ENCODE data around the gene ATXN2.
"Not testable (repeated sequence)": the region's sequence is repeated elsewhere in the genome, so short reads cannot be mapped to it uniquely, and the experiment has no call there.

Gene ATXN2

DNA sequence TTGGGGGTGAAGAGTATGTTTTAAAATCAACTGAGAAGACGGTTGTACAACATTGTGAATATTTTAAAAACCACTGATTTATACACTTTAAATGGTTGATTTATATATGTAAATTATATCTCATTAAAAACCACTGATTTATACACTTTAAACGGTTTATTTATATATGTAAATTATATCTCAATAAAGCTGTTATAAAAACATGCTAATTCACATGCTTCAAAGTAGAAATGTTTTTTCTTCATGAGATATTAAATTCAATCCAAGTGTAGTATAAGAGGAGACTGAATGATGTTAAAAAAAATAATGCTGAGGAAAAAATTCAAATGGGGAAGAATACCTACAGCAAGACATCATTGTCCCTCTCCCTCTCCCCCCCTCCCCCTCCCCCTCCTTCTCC, 92.9 kb downstream of the ATXN2 start:
- no peak for DNase-seq (ENCODE audit: low spot score)

DNA sequence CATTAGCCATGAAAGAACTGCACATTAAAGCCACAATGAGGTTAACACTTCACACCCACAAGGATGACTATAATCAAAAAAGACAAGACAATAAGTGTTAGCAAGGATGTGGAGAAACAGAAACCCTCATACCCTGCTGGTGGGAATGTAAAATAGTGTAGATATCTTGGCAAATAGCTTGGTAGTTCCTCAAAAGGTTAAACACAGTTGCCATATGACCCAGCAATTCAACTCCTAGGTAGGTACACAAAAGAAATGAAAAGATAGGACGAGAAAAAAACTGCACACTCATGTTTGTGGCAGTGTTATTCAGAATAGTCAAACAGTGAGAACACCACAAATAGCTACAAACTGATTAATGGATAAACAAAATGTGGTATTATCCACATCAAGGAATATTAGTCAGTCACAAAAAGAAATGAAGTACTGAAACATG, 93.5 kb downstream of the ATXN2 start:
- no peak for DNase-seq (ENCODE audit: low spot score)

DNA sequence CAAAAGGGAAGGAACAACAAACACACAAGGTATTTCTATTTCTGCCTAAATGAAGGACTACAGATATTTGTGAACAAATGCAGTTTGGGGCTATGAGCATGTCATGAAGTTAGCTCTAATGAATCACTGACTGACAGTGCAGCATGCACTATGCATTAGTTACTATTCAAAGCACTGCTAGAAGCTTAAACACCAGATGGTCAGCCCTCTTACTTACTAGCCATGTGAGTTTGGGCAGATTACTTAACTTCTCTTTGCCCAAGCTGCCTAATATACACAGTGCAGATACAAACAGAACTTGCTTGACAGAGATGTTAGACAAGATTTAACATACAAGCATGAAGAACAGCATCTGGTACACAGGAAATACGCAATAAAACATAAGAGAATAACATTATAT, 96.0 kb downstream of the ATXN2 start:
- no peak for DNase-seq (ENCODE audit: low spot score)

DNA sequence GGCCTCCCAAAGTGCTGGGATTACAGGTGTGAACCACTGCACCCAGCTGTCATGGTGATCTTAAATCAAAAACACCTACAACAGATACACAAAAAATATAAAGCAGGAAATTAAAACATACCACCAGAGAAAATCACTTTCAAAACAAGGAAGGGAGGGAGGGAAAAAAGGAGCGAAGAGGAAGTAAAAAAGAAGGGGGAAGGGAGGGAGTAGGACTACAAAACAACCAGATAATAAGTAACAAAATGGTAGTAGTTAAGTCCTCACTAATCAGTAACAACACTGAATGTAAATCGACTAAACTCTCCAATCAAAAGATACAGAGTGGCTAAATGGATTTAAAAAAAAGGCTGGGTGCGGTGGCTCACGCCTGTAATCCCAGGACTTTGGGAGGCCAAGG, 104.4 kb downstream of the ATXN2 start:
- no peak for DNase-seq (ENCODE audit: low spot score)

DNA sequence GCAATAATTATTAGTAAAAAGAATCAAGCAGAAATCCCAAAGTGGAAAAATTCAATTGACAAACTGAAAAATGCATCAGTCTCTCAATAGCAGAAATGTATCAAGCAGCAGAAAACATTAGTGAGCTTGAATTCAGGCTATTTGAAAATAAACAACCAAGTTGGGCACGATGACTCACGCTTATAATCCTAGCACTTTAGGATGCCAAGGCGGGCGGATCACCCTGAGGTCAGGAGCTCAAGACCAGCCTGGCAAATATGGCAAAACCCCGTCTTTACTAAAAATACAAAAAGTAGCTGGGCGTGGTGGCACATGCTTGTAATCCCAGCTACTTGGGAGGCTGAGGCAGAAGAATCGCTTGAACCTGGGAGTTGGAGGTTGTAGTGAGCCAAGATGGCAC, 106.1 kb downstream of the ATXN2 start:
- DNase-seq (ENCODE audit: low spot score), result not testable (repeated sequence)

DNA sequence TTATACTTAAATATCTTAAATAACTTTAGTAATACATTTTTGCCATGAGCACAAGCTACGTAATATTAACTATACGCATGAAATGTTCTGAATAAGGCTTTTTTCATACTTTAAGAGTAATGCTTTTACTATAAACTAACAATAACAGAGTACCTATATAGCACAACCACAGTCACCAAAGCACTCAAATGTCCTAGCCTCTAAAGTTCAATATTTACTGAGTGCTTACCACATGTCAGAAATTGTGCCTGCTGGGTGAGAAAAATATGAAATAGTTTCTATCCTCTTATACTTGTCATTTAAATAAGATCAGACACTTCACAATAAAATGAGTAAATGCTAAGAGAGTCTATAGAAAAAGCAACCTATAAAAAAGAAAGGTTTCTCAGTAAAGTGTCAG, 110.3 kb downstream of the ATXN2 start:
- DNase-seq (ENCODE audit: low spot score), result no peak

DNA sequence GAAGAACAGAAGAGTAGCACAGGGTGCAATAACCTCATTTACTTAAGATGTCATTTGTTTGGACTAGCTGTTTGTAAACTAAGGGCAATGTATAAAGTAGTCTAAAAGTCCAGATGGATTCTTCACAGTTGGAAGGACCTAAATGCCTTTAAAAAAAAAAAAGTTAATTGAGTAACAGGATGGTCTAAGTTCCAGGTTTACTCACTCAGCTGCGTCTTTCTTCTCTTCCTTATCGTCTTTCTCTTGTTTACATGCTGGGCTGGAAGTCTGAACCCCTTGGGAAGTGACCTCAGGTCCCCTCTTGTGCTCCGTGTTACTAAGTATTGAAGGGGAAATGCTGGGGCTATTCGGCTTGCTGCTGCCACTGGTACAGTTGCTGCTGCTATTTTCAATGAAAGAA, 110.8 kb downstream of the ATXN2 start:
- DNase-seq (ENCODE audit: low spot score), result no peak

DNA sequence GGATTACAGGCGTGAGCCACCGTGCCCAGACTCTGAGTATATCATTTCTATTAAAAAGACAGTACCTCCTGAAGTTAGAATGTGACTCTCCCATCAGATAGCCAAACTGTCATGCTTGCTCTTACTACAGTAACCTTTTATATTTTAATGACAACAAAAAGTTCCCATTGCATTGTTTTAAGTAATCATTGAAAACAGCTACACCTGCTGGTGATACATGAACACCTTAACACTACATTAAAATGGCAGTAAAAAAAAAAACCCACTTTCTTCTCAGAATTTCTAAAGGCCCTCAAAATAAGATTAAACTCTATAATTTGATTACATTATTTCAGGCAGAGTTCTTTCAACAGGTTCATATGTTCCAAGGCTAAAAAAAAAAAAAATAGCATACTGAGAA, 116.7 kb downstream of the ATXN2 start:
- no peak for DNase-seq (ENCODE audit: low spot score)

DNA sequence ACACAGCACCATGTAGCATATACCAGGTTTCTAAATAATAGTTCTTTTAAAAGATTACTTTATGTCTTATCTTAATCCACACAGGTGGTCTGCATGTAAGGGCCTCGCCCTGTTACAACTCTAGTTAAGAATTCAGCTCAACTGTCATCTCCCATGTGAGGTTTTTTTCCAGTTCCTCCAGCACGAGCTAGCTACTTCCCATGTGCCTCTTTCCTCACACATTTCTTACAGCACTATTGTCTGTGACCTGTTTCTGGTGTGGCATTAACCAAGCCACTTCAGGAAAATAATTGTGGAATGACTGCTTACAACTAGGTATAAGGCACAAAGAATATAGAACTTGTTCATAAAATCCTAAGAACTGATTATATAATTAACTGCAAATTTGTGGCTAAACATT, 127.9 kb downstream of the ATXN2 start:
- no peak for DNase-seq (ENCODE audit: low spot score)

DNA sequence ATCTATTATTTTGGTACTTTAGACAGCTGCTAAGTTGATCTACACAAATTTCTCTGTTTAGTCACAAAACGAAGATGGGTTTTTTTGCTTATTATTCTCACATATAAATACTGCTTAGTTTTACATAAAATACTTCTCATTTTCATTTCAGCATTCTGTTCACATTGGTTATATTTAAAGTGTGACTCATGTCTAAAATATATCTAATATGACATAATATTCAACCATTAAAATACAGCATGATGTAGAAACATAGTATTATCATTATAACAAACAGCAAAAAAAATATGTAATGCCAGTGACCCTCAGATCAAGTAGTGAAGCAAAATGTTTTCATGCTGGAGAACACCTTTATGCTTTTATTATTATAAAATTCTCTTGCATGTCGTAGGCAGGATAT, 129.7 kb downstream of the ATXN2 start:
- DNase-seq (ENCODE audit: low spot score), result no peak

DNA sequence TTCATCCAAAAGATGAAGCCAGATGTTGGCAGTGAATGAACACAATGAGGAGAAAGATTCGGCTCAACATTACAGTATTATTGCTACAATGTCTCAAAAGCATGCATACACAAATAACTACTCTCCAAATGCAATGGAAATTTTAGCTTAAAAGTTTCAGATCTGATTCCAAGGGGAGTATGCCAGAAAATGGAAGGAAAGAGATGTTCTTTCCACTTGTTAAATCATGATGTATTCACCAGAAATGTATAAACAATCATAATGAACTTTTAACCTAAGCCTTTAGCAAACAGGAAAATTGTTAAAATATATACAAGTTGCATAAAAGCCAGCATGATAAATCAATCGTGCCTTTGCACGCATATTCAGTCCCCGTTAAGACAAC, 131.3 kb downstream of the ATXN2 start:
- DNase-seq (ENCODE audit: low spot score), result no peak

DNA sequence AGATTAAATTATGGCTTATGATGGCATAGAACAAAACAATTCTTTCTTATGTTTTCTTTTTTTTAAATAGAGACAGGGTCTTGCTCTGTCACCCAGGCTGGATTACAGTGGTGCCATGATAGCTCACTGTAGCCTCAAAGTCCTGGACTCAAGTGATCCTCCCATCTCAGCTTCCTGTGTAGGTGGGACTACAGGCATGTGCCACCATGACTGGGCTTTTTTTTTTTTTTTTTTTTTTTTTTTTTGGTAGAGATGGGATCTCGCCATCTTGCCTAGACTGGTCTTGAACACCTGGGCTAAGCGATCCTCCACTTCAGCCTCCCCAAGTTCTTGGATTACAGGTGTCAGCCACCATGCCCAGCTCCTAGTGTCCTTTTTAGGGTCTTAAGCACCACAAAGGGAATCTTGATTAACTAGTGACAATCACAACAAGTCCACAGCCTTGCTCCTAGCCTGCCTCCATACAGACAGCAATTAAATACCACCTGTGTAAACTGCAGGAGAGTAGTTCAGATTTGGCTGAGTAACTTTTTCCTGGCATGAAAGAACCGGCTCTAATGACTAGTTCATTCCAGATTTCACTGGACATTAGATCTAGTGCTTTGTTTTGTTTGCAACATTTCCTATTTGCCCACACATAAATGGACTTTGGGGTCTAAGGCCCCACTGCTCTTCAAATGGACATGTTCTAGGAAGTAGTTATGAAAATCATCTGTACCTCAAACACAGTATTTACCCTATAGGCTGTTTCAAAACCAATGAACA, 131.8 kb downstream of the ATXN2 start:
- DNase-seq (ENCODE audit: low spot score), result no peak

DNA sequence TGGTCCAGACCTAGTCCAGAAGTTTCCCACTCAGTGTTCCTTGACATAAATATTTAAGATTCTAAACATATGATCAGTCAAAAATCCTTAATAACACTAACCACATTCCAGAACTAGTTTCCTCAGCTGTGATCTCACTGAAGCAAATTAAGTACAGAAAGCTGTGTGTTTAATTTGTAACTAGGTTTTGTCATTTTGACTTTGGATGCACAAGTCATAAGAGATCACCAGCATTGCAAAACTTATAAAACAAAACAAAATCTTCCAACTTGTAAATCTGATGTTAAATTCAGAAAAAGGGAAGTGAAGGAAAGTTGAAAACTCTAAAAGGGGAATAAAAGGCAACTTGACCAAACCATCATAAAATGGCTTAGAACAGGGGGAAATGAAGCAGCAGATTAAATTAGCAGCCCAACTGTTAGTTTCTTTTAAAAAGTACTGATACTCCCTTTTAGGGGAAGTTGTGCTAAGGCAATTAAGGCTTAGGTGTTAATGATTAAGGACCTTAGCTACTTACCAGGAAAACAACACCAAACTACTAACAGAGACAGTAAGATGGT, 136.8 kb downstream of the ATXN2 start:
- no peak for DNase-seq (ENCODE audit: low spot score)

DNA sequence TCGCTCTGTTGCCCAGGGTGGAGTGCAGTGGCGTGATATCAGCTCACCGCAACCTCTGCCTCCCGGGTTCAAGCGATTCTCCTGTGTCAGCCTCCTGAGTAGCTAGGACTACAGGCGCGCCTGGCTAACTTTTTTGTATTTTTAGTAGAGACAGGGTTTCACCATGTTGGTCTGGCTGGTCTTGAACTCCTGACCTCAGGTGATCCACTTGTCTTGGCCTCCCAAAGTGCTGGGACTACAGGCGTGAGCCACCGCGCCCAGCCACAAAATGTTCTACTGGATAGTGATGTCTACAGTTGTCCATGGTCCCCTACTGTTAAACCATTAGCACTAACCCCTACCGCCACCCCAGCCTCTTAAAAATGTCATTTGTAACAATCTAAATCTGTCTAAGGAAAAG, 139.0 kb downstream of the ATXN2 start:
- not testable (repeated sequence) for DNase-seq (ENCODE audit: low spot score)

DNA sequence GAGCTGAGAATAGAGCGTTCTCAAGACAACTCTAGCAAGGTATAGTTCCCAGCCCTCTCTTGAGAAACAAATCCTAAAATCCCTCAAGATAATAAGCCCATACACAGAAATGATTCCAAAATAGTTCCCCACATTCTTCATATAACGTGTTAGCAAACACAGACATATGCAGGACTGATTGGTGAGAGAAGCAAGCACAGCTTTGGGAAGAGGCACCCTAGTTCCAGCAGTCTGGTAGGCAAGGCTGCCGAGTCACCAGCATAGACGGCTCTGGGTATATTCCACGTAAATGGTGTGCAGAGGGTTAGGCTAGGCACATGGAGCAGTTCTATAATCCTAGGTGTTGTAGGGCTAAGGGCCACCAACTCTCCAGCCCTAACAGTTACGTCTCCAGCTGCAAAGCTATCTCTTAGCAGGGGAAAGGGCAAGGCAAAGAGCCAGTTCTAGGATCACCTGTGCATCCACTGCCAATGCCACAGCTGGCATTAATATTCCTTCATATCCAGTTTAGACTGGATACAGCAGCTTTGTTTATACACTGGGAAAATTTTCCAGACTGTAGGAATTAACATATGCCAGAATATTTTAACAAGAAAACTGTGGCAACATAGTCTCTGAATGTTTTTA, 140.5 kb downstream of the ATXN2 start:
- no peak for DNase-seq (ENCODE audit: low spot score)

DNA sequence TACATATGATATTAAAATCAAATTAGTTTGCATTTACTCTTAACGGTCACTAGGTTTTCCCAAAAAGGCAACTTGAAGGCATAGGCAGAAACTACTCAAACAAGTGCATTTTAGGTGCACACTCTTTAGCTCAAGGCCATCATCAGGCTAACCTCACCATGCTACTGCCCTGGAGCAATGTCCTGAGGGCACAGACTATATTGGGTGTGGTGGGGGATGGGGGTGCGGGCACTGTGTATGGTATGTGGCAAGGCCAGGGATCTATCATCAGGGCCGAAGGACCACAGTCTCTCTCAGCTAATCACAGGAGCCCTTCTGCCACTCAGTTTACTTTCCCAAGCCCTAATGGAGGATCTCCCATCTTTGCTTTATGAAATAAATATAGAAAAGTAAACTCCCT, 141.5 kb downstream of the ATXN2 start:
- DNase-seq (ENCODE audit: low spot score), result no peak

DNA sequence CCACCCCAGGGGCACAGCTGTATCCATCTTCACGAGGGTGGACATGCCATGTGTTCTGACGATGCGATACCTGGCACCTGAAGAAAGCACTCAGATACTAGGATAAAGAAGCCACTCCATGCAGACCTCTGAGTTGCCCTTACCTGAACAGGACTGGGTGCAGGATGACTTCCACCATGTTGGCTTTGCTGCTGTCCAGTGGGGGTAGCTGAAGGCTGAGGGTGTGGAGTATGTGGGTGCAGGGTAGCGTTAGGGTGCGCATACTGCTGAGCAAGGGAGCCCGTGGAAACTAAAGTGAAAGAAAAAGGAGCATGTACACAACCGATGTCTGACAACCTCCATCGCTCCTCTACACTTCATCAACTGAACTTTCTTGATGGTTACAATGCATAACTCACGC, 142.0 kb downstream of the ATXN2 start:
- DNase-seq (ENCODE audit: low spot score), result no peak

DNA sequence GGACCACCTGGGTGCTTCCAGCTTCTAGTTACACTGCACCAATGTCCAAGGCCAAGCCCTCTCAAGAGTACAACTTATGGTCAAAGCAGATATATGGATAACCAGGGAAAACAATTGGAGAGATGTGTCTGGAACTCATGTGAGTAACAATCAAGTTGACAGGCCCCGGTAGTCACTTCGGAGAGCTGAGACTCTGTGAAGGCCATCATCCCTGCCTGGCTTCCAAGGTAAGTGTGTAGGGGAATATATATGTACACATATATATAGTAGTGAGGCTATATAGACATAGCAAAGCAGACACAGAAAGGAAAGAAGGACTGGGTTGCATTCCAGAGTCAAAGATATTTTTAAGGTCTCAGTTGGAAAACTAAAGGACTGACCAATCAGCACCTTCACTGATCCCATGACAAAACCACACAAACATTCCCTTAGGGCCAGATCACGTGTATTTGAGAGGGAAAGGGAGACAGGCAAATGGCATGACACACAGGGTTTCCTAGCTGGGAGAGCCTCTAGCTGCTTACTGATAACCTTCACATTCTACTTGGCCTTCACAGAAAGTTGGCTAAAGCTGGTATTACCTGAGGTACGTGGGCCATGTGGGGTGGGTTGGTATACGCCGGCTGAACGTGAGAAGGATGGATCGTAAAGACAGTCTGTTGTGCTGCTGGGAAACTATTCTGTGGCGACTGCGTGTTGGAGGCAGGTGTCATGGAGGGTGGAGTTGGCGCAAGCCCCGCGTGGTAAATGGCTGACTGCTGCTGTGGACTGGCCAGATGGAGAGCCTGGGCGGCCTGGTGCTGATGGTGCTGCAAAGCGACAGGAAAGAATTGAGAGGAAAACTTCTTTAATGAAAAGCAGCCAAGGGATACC, 143.4 kb downstream of the ATXN2 start:
- DNase-seq (ENCODE audit: low spot score), result no peak

DNA sequence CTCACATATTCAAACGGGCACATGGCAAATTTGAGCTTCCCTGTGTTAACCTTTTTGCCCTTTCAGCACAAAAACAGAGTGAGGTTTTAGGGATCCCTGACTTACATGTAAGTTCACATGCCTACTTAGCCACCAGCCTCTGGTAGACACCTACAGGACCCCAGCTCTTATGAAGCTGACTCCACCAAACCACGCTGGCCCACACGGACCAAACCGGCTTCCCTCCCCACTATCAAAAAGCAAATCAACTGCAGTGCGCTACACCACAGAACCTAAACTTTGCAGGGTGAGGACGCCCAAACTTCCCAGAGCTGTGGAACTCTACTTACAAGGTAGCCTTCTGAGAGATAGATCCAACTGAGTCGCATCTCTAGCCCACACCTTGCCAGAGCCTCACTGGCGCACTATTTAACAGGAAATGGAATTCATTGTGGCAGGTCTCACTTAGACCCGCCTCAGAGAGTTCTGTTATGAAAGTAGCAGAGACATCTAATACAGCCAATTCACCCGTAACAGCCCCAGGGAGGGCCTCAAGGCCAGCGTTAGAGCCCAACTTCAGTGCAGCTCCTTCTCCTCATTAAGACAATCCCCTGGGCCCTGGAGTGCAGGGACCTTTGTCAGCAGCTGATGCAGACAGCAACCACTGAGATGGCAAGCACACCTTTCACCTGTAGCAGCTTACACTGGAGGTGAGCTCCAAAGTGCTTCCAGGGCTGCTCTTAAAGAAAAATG, 144.2 kb downstream of the ATXN2 start:
- DNase-seq (ENCODE audit: low spot score), result no peak

DNA sequence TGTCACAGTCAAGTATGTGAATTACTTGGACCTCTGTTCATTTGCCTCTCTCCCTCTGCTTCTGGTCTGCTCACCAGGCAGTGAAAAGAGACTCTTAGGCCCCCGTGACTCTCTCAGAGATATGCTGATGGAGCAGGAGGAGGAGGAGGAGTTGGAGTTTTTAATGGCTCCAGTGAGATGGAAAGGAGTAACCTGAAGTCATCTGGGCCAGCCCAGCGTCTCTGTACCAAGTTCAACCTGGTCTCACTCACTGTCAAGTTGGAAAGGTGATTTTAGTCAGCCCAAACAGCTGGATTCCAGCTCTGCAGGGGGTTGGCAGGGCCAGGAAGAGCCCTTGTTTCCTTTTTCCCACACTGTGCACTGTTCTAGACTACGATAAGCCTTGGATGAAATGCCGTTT, 144.8 kb downstream of the ATXN2 start:
- no peak for DNase-seq (ENCODE audit: low spot score)

DNA sequence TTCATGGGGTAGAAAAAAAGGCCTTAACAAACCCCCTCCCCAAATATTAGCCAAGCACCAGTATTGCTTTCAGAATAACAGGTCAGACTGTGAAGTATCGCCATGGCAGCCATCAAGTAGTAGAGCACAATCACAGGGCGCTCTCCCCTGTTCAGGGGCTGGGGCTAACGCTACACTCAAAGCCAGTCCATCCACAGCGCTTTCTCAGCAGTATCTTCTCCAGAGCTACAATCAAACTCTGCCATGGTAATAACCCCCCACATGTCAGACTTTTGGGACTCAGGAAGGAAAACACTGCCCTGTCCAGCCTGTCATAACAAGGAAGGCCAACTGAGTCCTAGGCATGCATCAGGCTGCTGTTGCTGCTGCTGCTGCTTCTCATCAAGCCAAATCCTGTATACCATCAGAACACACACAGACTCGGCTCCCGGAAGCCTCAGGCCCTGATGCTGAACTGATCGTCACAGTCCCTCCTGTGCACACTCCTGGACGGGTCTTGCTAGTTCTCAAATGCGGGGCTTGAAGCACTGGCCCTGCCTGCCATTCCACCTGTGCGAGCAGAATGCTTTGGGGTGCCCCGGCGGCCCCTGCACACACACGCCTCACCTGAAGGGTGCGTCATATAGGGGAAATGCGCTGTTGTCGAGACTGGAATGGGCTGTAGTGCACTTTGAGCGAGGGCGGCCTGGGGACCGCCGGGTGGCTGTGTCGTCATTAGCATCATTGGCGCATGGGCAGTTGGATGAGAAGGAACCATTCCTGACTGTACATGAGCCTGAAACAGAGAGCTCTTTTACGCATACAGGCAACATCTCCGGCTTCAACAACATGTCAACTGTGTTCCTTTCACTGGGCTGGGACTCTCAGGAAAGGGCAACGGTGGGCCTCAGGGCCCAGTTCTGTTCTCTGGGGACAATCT, 145.8 kb downstream of the ATXN2 start:
- DNase-seq (ENCODE audit: low spot score), result no peak

All from HuH-7.5 (cell line).